HG02588 (cell line): ENCODE data around the gene UPF2.
"Not testable (repeated sequence)": the region's sequence is repeated elsewhere in the genome, so short reads cannot be mapped to it uniquely, and the experiment has no call there.

Source experiments
- ATAC-seq: cut with Tn5 transposase; IDR thresholded peaks from one replicate; pipeline ENCODE4 v1.9.1; 2021; ENCODE audit warnings: mild to moderate bottlenecking, moderate library complexity; ENCODE audit not compliant: unreplicated experiment

UPF2 gene

DNA sequence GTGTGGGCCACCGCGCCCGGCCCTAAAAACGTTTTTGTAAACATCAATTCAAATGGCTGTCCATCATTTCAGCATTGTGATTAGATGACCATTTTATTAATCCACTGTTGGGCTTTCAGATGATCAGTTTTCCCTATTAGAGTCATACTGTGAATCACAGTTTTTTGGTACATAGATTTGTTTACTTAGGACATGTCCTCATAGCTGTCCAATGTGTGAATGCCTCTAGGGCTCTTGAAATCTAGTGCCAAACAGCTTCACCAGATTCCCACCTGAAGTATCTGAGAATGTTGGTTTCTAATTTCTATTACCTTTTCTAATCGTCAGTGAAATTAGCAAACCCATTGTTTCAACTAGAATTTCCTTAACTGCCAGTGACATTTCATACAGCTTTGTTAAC is 66.8 kb downstream of the UPF2 start:
- no peak for ATAC-seq

DNA sequence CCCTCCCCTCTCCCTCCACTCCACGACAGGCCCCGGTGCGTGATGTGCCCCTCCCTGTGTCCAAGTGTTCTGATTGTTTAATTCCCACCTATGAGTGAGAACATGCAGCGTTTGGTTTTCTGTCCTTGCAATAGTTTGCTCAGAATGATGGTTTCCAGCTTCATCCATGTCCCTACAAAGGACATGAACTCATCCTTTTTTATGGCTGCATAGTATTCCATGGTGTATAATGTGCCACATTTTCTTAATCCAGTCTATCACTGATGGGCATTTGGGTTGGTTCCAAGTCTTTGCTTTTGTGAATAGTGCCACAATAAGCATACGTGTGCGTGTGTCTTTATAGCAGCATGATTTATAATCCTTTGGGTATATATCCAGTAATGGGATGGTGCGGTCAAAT is 70.1 kb downstream of the UPF2 start:
- ATAC-seq, result not testable (repeated sequence)

DNA sequence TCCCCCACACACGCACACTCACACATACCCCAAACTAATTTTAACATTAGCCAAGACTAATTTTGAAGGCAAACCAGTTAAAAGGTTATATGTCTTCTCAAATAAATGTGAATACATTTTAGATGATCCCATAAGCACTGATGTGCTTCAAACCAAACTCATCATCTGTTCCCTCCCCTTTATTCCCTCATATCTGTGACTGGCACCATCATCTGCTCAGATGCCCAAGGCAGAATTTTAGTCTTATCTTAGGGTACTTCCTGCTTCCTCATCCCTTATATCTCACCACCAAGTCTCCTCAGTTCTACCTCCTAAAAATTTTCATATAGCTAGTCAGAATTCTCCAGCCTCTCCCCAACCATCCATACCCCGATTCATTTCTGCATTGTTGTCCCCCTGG is 80.4 kb downstream of the UPF2 start:
- ATAC-seq, result no peak

DNA sequence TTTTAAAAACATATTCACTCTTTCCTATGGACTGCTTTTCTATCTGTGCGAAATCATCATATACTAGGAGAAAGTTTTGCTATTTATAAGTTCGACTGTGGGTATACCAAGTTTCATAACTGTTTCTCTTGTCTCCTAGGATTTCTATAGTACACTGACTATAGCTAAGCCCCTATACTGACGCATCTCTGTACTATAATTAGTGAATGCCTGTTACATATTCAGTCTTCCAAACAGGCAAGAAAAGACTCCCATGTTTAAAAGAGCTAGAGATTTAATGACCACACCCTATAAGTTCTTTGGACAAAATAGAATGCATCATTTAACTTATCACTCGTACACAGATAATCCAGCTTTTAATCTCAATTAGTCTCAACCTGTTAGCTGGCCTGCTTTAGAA is 80.8 kb downstream of the UPF2 start:
- ATAC-seq, result no peak

DNA sequence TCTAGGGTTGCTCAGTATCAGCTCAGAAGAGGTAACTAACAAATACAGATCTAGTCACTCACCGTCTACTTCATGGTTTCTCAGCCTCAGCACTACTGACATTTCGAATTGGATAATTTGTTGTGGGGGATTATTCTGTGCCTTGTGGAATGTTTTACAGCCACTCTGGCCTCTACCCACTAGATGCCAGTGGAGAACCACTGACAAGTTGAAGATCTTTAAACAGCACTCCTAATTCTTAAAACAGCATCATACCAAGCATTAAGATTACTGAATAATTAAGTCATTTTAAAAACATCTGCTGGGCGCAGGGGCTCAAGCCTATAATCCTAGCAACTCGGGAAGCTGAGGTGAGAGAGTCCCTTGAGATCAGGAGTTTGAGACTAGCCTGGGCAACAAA is 82.6 kb downstream of the UPF2 start:
- no peak for ATAC-seq

DNA sequence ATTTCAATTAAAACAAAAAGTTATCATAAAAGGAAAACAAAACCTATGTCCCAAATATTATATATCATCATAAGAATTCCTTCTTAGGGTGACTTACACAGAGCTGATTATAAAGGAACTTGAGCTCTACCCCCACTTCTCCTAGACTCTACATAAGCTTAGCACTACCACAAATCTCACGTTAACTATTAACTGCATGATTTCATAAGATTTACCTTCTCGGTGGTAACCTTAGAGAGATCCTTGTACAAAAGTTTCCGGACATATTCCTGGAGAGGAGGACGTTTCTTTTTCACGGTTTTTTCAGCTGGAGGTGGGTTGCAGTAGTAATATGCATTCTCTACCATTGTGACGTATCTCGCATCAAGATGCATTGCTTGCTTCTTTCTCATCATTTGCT is 83.7 kb downstream of the UPF2 start:
- no peak for ATAC-seq

DNA sequence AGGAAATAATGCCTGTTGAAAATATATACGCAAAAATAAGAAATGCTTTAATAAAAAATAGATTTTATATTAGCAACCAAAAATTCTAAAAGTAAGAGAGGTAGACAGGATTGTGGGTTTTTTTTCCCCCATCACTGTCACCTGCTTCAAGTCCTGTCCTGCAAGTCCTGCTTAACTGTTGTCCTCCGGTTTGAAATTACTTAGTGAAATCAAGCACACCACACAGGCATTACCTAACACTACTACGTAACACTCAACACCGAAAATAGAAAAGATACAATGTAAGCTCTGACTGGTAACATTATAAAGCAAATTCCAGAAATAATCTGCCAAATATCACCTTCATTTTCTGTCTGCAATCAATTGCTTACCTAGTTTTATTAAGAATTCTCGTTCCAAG is 90.9 kb downstream of the UPF2 start:
- no peak for ATAC-seq

DNA sequence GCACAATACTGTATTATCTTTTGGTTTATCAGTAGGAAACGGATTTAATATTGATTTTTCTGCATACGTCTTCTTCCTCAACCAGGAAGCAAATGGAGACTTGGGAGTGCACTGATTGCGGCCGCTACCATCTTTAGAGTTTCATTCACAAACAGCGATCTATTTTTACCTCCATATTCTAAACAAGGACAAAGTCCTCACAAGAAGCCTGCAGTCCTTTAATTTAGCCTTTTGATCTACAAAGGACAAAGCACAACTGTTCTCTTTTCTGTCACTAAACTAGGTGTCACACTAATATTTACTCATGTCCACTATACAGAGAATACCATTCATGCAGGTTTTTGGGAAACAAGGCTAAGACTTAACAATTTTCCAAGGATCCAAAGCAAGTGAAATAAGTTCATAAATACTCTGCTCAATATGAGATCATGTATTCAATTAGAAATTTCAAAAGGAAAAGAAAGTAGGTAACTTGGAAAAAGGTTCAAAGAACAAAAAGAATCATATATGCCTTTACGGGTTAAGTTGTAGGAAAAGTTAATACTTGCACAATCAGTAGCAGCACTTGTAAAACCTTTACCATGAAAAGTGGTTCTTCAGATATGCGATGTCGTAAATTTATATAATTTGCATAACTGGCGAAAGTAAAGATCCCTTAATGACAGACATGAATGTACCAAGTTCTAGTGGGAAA is 92.1 kb downstream of the UPF2 start:
- ATAC-seq, result no peak

DNA sequence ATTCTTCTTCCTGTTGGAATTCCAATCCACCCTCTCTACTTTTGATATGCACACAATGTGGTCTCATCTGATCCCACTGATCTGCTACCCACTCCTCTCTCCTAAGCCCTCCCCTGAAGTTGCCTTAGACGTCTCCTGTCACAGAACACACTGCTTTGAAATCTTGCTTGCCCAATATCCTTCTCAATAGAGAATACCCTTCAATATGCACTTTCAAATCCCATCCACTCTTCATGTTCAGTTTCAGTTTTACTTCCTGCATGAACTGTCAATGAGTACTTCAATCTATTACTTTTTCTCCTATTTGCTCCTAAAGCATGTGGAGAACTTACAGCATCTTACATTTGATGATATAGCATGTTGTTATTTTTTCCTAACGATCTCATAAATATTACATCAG is 93.5 kb downstream of the UPF2 start:
- ATAC-seq, result no peak

DNA sequence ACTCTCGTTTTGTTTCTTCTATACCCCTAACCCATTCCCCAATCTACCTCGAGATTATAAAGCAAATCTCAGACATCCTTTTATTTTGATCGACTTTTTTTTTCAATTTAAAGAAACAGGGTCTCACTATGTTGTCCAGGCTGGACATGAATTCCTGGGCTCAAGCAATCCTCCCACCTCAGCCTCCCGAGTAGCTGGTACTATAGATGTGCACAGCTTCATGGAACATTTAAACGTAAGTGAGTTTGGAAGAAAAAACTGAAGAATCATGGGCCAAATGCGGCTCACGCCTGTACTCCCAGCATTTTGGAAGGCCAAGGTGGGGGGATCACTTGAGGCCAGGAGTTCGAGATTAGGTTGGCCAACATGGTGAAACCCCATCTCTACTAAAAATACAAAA is 96.0 kb downstream of the UPF2 start:
- ATAC-seq, result no peak

DNA sequence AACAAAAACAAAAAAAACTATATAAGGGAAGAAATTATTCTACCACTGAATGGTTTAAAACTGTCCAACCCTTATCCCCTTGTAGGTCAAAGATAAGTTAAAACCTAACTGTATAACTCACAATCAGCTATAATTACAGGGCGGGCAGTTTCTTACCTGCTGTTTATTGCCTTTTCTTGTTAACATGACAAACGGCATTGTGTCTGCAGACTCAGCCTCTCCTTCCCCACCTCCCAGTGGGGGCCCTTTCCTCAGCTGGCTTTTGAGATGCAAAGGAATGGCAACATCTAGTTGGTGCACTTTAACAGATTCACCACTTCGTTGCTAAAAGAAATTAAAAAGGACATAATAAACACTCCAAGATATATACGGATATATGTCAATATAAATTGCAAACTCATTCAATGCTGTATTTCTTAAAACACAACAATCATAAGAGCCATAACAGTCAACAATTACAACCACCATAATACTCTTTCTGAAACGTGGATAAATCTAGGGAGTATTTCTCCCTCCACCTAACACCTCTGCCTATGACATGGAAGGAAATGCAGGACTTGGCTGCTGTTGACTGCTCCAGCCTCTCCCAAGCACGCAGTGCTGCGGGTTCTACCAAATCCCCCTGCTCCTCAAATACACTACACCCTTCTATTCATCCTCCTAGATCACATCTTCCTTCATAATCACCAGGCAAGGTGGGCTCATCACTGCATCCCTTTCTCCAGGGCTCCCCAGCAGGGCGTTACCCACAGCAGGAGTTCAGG is 106.0 kb downstream of the UPF2 start:
- ATAC-seq, result no peak

DNA sequence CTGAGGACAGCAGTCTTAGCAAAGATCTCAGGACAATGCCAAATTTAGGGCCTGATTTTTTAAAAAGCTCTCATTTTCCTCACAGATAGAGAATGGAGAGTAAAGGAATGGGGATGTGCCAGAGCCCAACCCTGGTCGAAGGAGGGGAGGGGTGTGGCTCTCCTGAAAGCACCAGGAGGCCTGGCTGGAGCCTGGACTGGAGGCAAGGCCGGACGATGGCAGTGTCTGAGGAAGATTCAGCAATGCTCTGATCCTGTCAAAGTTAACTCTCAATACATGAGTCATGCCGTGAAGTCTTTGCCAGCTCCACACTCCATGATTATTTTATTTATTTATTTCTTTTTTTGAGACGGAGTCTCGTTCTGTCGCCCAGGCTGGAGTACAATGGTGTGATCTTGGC is 108.3 kb downstream of the UPF2 start:
- no peak for ATAC-seq

DNA sequence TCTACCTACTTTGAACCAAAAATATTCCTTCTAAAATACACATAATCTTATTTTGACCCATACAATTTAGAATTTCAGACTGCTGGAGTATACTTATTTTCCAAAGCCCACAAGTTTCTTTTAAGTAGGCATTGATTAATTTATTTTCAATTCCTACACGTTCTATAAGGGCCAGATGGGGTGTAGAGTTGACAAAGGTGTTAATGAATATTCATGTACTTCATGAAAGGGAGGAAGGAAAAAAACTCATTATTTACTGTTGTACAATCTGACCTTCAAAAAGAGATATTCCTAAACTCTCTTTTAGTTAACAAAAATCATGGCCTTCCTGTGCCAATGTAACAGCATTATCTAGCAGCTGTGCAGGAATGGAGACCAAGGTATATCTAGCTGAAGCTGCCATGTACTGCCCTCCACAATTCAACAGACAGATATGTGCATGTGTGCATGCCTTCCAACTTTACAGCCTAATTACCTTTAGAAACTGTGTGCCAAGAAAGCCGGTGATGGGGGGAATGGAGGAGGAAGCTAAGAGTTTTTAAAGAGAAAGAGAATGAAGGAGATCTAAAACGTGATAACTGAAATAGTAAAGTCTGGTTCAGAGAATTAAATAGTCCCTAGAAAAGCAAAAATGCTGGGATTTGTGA is 108.9 kb downstream of the UPF2 start:
- no peak for ATAC-seq

DNA sequence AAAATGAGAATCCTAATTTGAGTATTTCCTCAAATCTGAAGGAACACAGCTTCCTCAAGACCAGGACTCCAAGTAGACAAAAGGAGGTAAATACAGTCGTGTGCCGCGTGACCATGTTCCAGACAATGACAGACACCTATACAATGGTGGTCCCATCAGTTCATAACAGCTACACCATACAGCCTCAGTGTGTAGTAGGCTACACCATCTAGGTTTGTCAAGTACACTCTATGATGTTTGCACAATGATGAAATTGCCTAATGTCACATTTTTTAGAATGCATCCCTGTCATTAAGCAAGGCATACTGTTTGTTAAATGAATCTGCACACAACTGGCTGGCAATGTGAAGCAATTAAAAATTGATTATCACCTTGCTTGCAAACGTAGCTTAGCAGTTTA is 111.6 kb downstream of the UPF2 start:
- no peak for ATAC-seq

DNA sequence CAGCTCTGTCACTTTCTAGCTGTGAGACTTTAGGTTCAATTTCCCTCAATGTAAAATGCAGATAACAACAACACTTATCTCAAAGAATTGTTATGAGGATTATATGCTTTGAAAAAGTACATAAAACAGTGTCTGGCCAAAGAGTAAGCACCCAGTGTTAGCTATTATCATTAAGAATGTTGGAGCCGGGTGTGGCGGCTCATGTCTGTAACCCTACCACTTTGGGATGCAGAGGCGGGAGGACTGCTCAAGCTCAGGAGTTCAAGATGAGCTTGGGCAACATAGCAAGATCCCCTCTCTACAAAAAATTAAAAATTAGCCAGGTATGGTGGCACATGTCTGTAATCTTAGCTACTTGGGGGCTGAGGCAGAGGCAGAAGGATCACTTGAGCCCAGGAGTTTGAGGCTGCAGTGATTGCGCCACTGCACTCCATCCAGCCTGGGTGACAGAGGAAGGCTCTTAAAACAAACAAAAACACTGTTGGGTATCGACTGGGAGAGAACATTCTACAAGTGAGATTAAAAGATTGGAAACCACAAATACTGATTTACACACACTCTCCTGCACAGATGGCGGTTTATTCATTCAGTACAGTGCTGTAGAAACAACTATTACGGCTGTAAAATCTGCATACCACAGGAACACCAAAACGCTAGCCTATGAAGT is 112.2 kb downstream of the UPF2 start:
- no peak for ATAC-seq

DNA sequence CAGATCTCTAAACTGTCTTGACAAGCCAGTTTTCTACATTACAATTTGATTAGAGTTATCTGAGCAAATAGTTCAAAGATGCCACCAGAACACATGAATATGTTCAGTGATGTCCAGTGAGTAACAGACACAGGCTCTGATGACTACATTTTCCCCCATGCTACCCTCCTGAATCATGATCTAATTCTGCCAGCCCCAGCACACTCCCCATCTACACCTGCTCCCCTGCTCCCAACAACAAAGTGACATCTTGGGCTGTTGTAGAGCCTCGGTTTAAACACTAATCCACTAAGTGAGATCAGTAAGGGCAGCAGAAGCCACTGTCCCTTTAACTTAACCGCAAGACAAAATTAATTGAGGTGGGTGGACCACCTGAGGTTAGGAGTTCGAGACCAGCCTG is 114.9 kb downstream of the UPF2 start:
- no peak for ATAC-seq

DNA sequence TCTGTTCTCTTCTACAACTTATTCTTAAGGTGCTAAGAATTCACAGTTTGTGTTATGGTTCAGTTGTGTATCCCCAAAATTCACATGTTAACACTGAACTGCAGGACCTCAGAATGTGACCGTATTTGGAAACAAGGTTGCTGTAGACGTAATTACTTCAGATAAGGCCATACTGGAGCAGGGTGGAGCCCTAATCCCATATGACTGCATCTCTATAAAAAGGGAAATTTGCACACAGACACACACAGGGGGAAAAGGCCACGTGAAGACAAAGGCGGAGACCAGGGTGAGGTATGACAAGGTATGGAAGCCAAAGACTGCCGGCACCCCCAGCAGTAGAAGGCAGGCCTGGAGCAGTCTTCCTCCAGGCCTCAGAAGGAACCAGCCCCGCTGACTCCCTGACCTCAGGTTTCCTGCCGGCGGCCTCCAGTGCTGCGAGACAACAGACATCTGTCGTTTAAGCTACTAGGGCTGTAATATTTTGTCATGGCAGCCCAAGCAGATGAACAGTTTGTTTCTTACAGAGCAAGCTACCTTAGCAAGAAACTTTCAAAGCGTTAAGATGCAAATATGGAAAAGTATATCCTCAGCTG is 120.7 kb downstream of the UPF2 start:
- no peak for ATAC-seq

DNA sequence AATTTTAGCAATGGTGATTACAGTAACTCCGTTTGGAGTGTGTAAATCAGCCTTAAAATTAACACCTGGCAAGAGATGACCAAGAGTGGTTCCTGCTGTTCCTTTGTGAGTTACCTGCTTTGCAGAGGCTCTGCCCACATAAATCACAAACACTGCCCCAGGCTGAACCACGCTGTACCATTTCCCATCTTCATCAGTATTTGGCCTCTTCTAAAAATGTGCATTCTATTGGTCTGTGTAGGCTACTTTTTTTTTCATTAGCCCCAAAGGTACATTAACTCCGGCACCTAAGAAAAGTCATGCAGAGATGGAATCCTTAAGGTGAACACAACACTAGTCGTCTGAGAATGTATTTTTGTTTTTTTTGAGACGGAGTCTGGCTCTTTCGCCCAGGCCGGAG is 123.3 kb downstream of the UPF2 start:
- no peak for ATAC-seq

DNA sequence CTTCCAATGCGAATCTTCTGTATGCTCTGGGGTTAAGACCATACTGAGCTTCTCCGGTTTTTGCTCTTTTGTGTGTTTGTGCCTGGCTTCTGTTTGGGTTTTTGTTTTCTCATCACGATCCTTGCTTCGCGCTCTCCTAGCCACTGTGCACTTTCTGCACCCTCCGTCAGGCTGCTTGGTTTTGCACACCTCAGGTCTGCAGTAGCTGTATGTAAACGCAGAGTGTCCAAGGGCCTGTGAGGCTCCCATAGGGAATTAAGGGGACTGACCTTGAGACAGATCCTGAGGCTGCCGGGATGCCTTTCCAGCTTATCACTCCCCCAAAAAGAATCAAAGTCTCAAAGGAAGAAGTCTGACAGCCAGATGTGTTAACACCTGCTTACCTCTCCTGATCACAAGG is 124.2 kb downstream of the UPF2 start:
- ATAC-seq, result no peak

DNA sequence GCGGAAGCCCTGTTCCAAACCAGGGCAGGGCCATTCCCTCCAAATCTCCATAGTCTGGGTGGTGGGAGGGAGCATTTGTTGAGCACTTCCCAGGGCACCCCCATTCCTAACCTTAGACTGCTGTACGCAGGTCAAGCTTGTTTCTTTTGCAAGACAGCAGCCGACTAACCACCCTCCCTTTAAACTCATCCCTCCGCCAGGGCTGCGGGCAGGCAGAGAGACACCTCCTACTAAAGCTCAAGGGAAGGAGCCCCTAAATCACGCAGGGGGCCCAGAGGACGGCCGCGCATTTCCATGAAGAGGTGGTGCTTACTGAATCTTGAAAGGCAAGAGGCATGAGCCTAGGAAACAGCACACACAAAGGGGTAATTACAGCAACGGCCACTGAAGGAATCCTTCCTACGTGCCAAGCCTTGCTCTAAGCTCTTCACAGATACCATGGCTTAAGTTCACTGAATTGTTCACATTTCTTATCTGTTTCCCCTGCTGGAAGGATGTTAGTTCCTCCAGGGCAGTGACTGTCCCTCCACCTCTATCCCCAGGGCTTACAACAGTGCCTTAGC is 129.4 kb downstream of the UPF2 start:
- ATAC-seq, result no peak

DNA sequence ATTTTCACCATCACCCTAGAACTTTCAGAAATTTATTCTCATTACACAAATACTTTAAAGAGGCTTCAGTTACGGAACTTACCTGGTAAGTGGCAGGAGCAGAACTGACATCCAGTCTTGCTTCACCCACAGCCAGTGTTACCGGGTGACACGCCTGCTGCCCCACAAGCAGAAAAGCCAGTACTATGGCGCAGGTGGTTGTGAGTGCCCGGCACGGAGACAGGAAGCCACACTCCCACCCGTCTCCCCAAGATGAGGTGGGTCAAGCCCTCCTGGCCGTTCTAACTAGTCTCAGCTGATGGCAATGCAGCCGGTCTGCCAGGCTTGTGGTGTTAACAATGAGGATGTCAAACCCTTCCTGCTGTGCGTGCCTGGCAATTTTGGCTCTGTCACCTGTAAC is 132.5 kb downstream of the UPF2 start:
- ATAC-seq, result no peak
